ENCODE measurements around the gene PLAAT3.
"Not testable (repeated sequence)": the region's sequence is repeated elsewhere in the genome, so short reads cannot be mapped to it uniquely, and the experiment has no call there.

The PLAAT3 gene

DNA sequence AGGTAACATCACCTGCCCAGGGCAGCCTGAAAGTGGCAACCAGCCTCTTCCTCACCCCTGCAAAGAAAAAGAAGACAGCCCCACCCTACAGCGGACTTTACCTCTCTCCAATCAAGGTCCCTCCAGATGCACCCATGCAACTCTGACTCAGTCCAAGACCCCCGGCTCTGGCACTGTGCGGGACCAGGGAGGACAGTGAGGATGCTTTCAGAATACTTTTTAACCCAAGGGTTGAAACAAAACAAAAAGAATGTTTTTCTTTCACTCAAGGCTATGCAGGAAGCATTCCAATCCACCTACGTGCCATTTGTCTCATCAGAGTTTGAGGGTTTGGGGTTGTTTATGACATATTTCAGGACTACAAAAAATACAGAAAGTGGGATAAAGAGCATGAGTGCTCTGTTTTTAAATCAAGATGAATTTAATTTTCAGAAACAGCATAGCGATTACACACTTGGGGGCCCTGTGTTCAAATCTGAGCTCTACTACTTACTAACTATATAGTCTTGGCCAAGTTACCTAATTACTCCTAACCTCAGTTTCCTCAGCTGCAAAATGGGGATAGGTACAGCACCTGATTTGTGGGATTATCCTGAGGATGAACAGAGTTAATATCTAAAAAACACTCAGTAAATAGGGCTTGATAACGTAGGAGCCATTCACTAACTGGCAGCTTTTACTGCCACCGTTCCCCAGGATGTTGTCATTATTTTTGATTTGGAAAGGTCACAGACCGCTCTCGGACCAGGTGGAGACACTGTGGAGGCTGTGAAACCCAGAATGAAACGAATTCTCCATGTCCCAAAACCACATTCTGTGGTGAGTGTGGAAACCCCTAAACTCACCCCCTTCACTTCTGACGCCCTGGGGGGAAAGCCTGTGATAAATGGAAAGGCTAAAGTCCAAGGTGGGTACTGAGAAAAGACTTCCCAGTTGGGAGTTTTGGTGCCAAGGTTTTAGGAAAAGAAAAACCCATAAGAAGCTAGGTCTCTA, 5.6 kb downstream of the PLAAT3 start:
- DNase-seq: no peak

DNA sequence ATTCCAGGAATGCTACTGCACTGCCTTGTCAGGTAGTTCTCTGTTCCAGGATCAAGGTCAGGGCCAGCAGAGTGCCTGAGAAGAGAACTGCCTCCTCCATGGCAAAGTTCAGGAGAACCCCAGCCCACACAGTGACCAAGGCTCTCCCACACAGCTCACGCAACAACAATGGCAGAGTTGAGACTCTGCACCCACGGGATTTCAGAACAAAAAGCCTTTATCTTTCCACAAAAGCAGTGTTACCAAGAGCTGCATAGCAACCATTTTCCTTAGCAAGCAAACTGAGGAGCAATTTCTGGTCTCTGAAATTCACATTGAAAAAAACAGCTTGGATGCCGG, 11.1 kb downstream of the PLAAT3 start:
- DNase-seq: no peak

DNA sequence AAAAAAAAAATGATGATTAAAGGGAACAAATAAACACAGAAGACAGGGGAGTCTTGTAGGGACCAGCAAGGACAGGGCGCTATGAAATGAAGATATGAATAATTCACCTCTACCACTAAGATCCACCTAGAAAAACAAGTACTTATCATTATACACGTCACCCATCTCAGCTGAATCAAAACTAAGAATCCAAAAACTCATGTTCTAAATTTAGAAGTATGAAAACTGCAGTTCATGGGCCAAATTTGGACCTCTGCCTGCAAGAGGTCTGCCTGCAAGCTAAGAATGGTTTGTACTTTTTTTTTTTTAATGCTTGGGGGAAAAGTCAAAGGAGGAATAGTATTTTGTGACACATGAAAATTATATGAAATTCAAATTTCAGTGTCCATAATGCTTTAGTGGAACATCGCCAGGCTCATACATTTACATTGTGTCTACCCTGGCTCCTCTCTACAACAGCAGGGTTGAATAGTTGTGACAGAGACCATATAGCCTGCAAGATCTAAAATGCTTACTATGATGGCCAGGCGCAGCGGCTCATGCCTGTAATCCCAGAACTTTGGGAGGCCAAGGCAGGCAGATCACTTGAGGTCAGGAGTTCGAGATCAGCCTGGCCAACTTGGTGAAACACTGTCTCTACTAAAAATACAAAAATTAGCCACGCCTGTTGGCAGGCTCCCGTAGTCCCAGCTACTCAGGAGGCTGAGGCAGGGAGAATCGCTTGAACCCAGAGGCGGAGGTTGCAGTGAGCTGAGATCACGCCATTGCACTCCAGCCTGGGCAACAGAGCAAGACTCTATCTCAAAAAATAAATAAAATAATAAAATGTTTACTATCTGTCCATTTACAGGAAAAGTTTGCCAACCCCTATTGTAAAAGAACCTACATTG, 11.7 kb downstream of the PLAAT3 start:
- not testable (repeated sequence) for DNase-seq

DNA sequence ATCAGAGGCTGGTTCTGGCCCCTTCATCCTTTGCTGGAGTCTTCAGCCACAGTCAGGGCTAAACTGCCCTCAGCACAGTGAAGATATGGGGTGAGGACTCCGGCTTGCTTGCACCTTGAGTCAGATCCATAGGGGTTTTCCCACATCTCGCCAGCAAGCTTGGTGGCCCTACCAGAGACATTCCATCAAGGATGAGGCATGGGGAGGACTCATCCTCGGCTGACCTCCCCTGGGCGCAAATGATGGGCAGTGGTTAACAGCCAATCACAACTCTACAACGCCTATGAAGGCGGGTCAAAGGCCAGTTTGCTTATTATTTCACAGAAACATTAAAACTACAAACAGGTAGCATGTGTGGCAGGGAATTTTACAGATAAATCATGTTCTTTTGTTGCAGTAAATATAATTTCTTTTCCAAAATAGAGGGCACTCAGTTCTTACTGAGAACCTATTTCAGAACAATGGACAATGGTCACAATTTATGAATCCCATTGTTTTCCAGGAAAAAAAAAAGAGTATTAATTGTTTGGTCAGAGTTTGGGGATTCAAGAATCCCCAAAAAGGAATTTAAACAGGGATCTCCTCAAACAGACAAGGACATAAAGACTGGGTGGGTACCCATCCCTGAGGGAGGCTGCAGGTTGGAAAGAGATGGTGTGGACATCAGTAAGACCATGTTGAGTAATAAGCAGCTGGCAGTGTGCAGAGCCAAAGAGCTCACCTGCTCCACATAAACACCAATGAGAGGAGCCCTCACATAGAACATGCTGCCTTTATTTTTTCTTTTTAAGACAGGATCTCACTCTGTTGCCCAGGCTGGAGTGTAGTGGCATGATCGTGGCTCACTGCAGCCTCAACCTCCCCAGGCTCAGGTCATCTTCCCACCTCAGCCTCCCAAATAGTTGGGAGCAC, 14.8 kb downstream of the PLAAT3 start:
- no peak for DNase-seq

DNA sequence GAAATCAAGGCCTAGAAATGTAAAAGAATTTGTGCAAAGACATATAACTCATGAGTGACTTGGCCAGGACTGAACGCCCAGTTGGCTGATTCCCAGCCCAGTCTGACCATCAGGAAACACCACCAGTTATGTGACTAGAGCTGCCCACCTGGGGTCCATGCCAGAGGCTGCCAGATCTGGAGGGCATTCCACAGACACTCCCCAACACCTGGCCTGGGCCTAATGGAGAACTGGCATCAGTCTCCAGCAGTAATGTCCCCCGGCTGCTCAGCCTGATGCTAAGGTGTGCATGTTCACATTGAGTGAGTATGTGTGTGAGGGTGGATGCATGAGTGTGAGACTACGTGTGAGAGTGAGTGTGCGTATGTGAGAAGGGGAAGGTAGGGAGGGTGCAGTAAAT, 15.7 kb downstream of the PLAAT3 start:
- no peak for DNase-seq

DNA sequence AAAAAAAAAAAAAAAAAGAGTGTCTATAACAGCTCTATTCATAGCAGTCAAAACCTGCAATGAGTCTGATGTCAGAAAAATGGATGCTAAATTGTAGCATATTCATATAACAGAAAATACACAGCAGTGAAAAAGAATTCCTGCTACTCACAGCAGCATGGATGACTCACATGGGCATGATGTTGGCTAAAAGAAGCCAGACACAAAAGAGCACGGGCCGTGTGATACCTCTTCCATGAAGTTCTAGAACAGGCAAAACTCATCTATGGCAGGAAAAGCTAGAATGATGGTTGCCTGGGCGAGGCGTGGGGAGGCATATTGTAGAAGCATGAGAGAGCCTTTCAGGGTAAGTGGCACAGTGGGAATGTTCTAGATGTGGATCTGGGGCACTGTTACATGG, 18.9 kb downstream of the PLAAT3 start:
- no peak for DNase-seq

DNA sequence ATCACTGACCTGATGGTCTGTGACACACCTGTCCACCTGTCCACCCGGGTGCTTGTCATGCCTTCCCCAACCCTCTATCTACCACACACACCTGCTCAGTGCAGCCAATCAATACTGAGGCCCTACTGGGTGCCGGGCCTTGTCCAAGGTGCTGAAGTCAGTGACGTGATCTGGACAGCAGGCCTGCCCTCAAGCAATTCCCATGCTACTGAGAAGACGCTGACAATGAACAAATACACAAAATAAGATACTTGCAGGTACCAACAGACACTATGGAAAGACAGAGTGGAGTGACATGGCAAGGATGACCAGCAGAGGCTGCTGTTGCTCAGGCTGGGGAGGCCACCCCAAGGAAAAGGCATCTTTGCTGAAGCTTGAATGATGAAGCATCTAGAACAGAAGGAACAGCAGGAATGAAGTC, 21.2 kb downstream of the PLAAT3 start:
- DNase-seq: no peak

DNA sequence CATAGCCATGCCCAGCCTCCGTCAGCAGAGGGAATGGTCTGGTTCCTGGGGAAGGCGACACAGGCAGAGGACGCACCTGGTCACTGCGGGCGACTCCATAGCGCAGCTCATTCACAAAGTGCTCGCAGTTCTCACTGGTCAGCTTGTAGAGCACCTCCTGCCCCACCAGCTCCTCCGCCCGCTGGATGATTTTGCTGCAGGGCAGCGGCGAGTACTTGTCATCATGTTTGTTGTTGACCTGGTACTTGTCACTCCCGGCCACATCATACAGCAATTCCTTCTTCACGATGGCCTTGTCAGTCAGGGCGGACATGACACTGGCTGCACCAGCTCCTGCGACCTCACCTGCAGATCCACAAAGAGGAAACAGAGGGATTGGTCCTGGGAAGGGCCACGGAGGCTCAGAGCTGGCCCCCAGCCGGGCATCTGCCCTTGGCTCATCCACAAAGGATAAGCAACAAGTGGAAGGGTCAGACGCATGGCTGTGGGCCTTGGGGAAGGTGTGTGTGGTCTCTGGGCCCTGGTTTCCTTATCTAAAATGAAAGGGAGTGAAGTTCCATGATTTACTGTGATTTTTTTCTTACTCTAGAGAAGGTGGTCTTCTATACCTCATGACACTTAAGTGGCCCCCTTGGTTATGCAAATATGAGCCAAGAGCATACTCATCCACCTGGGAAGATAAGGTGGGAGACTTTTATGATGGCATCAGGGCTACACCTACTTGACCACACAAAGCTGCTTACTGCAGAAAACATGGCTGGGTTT, 24.0 kb downstream of the PLAAT3 start:
- DNase-seq: no peak

DNA sequence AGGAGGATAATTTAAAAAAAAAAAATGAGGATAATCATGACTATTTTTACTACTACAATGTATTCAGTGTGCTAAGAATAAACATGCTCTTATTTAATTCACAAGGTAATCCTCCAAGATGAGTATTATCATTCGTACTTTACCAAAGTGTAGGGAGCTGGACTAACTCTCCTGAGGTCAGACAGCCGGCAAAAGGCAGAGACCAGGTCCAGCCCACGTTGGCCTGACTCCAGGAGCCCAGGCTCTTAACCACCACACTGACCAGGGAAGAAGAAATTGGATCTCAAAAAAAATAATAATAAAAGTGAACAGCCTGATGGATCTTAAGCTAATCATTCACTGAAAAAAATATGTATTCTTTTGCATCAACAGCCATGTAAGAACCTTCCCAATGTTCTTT, 25.2 kb downstream of the PLAAT3 start:
- DNase-seq: no peak

DNA sequence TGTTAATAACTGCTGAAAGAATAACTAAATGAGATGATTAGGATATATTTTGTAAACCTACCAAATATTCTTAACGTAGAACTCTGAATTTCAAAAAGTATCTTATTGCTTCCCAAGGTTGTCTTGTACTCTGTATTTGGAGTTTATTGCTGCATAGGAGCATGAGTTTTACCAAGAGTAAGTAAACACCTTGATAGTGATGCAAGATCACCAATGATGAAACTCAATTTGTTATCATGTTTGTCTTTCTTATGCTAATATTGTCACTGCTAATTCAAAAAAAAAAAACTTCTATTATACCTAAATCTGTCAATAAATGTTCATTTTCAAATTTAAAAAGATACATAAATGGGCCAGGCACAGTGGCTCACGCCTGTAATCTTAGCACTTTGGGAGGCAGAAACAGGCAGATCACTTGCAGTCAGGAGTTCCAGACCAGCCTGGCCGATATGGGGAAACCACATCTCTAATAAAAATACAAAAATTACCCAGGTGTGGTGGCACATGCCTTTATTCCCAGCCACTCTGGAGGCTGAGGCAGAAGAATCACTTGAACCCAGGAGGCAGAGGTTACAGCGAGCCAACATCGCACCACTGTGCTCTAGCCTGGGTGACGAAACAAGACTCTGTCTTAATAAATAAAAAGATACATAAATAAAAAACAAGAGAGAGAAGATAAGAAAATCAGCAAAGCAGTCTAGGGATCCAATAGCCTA, 27.6 kb downstream of the PLAAT3 start:
- no peak for DNase-seq

DNA sequence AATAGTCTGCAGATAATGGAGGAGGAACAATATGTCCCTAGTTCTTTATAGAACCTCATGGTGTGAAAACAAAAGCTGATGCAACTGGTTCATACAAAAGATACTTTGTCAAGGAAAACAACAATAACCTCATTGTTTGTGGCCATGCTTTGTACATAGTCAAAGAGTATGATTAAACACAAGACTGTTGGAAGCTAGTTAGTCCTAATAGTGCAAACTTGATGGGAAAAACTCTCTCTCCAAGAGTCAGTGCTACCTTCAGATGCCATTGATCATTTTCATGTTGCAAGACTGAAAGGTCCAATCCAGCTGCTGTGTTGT, 30.9 kb downstream of the PLAAT3 start:
- no peak for DNase-seq

DNA sequence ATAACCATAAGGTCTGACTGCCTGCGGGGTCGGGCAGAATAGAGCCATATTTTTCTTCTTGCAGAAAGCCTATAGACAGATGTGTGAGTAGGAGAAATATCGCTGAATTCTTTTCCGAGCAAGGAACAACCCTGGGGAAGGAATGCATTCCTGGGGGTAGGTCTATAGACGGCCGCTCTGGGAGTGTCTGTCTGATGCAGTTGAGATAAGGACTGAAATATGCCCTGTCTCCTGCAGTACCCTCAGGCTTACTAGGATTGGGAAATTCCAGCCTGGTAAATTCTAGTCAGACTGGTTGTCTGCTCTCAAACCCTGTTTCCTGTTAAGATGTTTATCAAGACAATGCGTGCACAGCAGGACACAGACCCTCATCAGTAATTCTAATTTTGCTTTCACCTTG, 33.0 kb downstream of the PLAAT3 start:
- not testable (repeated sequence) for DNase-seq

DNA sequence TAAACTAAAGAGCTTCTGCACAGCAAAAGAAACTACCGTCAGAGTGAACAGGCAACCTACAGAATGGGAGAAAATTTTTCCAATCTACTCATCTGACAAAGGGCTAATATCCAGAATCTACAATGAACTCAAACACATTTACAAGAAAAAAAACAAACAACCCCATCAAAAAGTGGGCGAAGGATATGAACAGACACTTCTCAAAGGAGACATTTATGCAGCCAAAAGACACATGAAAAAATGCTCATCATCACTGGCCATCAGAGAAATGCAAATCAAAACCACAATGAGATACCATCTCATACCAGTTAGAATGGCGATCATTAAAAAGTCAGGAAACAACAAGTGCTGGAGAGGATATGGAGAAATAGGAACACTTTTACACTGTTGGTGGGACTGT, 35.4 kb downstream of the PLAAT3 start:
- not testable (repeated sequence) for DNase-seq

DNA sequence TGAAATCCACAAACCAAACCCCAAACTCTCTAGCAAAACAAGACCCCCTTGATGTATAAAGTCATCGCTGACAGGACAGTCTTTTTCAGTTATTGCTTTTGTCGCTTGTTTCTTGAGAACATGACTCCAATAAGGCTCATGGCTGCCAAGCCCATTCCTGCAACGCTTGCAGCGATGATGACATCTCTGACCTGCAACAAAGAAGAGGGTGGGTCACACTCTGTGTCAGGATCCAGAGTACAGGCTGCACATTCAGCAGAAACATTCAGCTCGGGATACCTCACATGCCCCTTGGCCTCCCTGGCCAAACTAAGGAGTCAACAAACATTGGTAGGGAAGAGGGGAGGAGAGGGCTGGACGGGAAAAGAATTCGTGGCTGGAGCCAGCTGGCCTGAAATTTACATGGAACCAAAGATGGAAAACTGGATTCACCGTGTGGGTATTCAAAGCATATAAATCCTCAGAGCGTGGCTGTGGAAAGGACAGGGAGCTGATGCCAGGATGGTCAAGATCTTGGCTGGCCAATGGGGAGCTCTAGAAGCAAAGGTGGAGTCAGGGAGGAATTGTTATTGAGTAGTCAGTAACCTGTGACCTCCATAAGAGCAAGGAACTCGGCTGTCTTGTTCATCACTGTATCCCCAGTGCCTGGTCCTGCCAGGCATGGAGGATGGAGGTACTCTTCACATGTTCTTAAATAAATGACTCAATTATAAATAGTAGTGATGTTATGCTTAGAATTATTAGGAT, 39.2 kb downstream of the PLAAT3 start:
- DNase-seq: no peak

DNA sequence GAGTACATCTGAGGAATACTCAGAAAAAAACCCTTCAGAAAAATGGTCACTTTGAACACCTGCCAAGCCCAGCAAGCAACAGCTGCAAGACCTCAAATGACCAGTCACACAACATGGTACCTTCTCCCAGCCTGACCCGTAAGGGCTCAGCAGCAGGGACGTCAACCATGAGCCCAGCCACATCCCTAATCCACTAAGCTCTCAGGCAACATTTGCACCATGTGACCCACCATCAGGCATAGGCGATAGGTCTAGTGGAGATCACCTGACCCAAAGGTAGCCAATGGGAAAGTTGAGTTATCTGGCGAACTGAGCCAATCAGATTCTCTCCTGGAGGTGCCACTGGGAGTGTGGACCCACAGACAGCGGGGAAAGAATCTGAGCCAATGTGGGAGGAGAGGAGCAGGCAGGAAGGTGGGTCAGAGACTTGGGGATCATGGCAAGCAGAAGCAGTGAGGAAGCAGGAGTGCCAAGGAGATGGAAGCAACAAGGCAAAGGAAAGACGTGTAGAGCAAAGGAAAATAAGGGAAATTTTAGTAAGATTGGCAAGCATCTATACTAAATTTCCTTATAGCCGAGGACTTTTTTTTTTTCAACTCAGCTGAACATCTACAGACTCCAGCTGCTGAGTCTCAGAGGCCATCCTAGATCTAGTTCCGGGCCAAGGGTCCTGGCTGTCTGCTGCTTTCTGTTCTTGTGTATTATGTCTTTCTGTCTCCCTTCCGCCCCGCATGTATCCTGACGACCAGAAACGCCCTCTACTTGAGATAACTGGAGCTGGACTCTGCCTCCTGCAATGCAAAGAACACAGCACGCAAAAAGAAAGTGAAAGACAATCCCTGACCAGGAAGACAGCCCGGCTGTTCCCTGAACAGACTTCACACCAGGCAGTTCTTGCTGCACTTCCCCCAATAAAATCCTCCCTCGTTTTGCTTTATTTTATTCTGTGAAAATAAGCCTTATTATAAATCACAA, 40.1 kb downstream of the PLAAT3 start:
- DNase-seq: no peak

DNA sequence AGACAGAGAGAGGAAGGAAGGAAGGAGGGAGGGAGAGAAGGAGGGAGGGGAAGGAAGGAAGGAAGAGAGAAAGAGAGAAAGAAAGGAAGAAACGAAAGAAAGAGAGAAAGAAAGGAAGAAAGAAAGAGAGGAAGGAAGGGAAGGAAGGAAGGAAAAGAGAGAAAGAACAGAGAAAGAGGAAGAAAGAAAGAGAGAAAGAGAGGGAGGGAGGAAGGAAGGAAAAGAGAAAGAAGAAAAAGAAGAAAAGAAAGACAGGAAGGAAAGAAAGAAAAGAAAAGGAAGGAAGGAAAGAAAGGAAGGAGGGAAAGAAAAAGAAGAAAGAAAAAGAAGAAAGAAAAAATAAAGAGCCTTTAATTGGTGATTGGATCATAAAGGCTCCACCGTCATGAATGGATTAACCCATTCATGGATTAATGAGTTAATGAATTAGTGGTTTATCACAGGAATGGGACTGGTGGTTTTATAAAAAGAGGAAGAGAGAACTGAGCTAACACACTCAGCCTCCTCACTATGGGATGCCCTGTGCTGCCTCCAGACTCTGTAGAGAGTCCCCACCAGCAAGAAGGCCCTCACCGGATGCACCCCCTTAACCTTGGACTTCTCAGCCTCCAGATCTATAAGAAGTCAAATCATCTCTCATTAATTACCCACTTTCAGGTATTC, 42.1 kb downstream of the PLAAT3 start:
- DNase-seq: no peak

DNA sequence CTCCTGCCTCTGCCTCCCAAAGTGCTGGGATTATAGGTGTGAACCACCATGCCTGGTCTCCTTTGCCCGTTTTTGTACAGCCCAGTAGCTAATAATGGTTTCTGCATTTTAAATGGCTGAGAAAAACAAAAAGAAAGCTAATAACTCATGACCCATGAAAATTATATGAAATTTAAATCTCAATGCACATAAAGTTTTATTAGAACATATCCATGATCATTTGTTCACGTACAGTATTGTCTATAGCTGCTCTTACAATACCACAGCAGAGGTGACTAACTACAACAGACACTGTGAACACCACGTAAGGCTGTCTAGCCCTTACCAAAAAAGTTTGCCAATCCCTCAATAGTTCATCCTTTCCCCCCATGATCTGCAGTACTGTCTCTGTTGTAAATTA, 44.7 kb downstream of the PLAAT3 start:
- no peak for DNase-seq

DNA sequence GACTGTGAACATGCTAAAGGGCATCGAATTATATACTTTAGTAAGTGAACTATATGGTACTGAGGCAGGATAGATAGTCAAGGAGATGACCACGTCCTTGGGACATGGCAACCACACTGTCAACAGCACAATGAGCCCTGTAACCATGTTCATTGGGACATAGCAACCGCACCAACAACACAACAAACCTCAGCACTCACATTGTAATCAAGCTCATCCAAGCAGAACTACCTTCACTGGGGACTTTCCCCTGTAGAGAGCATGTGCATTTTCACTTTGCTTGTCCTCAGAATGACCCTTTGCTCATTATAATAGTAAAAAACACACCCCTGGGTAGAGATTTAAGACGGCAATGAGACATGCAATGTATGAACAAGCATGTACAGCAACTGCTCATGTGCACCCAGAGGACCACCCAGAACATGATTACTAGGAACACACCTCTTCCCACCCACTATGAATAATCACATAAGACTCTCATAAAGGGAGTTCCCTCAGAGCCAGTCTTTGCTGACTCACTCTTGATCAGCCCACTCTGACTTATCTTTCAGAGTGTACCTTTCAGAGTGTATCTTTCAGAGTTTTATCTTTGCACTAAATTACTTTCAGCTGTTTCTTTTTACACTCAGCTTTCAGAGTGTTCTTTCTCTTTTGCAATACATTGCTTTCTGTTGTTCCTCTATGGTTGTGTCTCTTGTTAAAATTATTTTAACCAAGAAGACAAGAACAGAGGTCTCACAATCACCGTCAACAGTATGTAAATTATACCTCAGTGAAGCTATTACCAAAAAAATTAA, 47.0 kb downstream of the PLAAT3 start:
- DNase-seq: no peak
